H7 (cell line): Measurements from ENCODE around the gene ATCAY. TPM values are rescaled to one million over a fixed set of nuclear protein-coding genes. Genes with fewer than 3 reads are reported as not detected.
"Not testable (repeated sequence)": the region's sequence is repeated elsewhere in the genome, so short reads cannot be mapped to it uniquely, and the experiment has no call there.

Experiments
- DNase-seq: peaks from one replicate; pipeline ENCODE4 v3.0.0; 2012
- H3K27me3 ChIP-seq: 2 replicates; pipeline ENCODE4 v1.6.0; 2011; ENCODE audit warnings: mild to moderate bottlenecking, low read length; ENCODE audit not compliant: control insufficient read depth, insufficient read depth
- H3K36me3 ChIP-seq: replicated peaks from 2 replicates; pipeline ENCODE4 v1.5.1; 2011; ENCODE audit warnings: low read length; ENCODE audit not compliant: control insufficient read depth, insufficient read depth
- H3K4me3 ChIP-seq: 2 replicates; pipeline ENCODE4 v1.5.1; 2011; ENCODE audit warnings: low read depth, mild to moderate bottlenecking, control low read depth, low read length, moderate library complexity; ENCODE audit not compliant: insufficient read depth
- total RNA-seq: library from RNA; depleted of rRNA; stranded (reverse); fragments of >200 nt; shearing (Covaris generic); gene quantifications from 2 replicates; pipeline ENCODE4 v1.2.3, GENCODE V29; 2014

The ATCAY gene
- total RNA-seq, 1 experiment from 2014 or later, result 10.2 TPM

DNA sequence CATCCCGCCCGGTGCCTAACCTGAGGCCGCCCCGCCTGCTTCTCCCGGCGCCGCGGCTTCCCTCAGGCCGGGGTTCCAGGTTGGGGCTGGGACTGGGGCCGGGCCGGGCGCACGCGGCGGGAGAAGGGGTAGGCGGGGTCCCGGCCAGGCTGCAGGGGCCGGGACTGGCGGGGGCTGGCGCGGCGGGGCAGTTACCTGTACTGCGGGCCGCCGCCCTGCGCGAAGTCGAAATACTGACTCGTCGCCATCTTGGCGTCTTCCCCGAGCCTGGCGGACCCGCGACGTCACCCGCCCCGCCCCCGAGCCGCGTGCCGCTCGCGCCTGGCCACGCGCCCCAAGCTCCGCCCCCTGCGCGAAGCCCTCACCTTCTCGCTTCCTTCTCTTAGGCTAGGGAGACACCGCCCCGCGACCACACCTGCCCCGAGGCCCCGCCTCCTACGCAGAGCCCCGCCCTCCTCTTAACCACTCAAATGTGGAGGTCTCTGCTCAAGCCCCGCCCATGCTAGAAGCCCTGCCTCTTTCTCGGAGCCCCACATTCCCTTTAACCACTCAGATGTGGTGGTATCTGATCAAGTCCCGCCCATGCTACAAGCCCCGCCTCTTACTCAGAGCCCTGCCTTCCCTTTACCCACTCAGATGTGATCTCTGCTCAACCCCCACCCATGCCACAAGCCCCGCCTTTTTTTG lies 11.6 kb upstream of the ATCAY start, which contains the start of gene ZFR2:
TSS of gene ZFR2 (minus strand) at position 269 of the 687 bp plus-strand sequence. CDS start at position 248, 21 bp downstream.
- Histone ChIP-seq H3K4me3 (peak within 1 kb of the TSS; percentile 45), H3K36me3 (no peaks in the 10 kb centered on the region), H3K27me3 (peaks cover 9% of the 10 kb centered on the region)
- peak; percentile 95 for DNase-seq

DNA sequence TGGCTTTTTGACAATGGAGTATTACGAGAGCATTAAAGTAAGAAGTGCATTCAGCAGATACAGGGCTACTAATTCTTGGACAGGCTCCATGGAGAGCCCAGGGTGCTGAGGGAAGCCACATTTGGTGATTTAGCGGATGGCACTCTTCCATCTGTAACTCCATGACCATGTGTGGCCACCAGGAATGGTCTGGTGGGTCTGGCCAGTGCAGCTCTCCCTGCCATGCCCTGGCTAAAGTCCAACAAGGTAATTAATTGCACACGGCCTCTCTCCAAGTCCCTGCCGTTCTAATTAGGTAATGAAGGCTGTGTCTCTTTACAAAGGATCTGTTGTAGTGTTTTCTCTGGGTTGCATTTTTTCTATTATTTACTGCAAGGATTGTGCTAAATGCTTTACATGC lies 7.3 kb upstream of the ATCAY start:
- DNase-seq, result no peak
- no peaks in the 10 kb centered on the region for H3K36me3 ChIP-seq
- H3K4me3 ChIP-seq, result no peak overlapping the region
- peaks cover 7% of the 10 kb centered on the region for H3K27me3 ChIP-seq

DNA sequence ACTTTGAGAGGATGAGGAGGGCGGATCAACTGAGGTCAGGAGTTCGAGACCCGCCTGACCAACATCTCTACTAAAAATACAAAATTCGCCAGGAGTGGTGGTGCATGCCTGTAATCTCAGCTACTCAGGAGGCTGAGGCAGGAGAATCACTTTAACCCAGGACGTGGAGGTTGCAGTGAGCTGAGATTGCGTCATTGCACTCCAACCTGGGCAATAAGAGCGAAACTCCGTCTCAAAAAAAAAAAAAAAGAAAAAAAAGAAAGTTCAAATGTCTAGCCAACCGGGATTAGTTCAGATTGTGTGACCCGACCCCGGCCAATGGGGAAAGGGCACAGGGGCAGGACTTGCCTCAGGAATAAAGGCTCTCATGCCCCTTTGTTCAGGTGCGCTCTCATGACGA lies 5.8 kb upstream of the ATCAY start:
- DNase-seq, H3K27me3 ChIP-seq, H3K4me3 ChIP-seq, H3K36me3 ChIP-seq: not testable (repeated sequence)

- DNase-seq, result peak; percentile 64
- Histone ChIP-seq H3K27me3 (peaks cover 9% of the 10 kb centered on the region), H3K4me3 (no peak overlapping the region), H3K36me3 (peaks cover 1% of the 10 kb centered on the region; the same call in 1 of the 2 replicates)
These were observed 829 bp upstream of the ATCAY start for GRCh38 chr19:3879656-3880055.

- Histone ChIP-seq H3K36me3 (peaks cover 2% of the 10 kb centered on the region; the same call in 1 of the 2 replicates), H3K27me3 (peaks cover 9% of the 10 kb centered on the region), H3K4me3 (peak overlapping the region; percentile 65)
- peak; percentile 90 for DNase-seq
These were observed 971 bp downstream of the ATCAY start for GRCh38 chr19:3881272-3882040.

DNA sequence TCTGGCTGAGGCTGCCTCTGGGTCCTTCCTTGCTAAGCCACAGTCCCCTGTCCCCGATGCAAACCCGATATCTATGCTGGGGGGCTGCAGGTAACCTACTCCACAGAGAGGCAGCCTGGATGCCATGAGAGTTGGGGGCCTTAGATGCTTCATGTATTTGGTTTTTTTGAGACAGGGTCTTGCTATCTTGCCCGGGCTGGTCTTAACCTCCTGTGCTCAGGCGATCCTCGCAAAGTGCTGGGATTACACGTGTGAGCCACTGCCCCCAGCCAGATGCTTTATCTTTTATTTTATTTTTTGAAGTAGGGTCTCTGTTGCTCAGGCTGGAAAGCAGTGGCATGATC lies 1.5 kb downstream of the ATCAY start:
- DNase-seq, result no peak
- Histone ChIP-seq H3K4me3 (peak overlapping the region; percentile 65; the same call in 1 of the 2 replicates), H3K27me3 (peaks cover 9% of the 10 kb centered on the region), H3K36me3 (peaks cover 2% of the 10 kb centered on the region; the same call in 1 of the 2 replicates)

DNA sequence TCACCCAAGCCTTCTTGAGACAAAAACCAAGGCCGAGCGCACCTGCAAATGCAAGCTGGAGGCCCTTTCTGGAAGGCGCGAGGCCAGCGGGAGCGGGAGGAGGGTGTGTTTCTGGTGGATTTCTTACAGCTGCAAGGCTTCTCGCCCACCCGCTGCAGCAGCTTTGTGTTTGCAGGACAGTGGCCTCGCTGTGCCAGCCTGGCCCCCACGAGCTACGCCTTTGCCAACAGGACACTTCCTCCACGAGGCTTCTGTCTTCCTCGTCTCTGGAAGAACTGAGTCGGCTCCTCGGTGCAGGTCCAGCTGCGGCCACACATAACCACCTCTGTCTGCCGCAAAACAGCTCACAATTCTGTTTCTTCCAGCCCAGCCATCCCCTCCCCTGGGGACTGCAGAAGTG lies 10.1 kb downstream of the ATCAY start:
- peaks cover 5% of the 10 kb centered on the region for H3K36me3 ChIP-seq
- DNase-seq, result no peak
- H3K27me3 ChIP-seq, result no peaks in the 10 kb centered on the region
- no peak overlapping the region for H3K4me3 ChIP-seq

GRCh38 chr19:3893509-3894179 lies 13.2 kb downstream of the ATCAY start:
- Histone ChIP-seq H3K27me3 (no peaks in the 10 kb centered on the region), H3K4me3 (no peak overlapping the region), H3K36me3 (peaks cover 7% of the 10 kb centered on the region)
- DNase-seq, result no peak

- not testable (repeated sequence) for DNase-seq, H3K4me3 ChIP-seq, H3K36me3 ChIP-seq, H3K27me3 ChIP-seq
These were observed 14.5 kb downstream of the ATCAY start for GRCh38 chr19:3894959-3895358.

GRCh38 chr19:3895788-3896187 lies 15.3 kb downstream of the ATCAY start:
- peaks cover 4% of the 10 kb centered on the region for H3K36me3 ChIP-seq
- no peak overlapping the region for H3K4me3 ChIP-seq
- no peaks in the 10 kb centered on the region for H3K27me3 ChIP-seq
- no peak for DNase-seq

DNA sequence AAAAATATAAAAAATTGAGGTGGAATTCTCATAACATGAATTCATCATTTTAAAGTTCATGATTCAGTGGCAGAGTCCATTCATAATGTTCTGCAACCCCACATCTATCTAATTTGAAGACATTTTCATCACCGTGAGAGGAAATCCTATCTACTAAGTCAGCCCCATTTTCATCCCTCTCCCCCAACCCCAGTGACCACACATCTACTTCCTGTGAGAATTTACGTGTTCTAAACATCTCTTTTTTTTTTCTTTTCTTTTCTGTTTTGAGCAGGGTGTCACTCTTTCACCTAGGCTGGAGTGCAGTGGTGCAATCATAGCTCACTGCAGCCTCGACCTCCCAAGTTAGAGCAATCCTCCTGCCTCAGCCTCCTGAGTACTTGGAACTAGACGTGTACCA lies 17.5 kb downstream of the ATCAY start:
- no peak for DNase-seq
- Histone ChIP-seq H3K36me3 (peaks cover 6% of the 10 kb centered on the region), H3K27me3 (no peaks in the 10 kb centered on the region), H3K4me3 (no peak overlapping the region)

DNA sequence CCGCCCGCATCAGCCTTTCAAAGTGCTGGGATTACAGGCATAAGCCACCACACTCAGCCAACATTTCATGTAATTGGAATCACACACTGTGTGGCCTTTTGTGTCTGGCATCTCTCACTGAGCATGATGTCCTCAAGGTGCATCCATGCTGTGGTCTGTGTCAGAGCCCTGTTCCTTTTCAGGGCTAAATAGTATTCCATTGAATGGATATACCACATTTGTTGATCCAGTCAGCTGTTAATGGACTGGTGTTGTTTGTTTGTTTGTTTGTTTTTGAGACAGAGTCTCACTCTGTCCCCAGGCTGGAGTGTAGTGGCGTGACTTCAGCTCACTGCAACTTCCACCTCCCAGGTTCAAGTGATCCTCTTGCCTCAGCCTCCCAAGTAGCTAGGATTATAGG lies 17.9 kb downstream of the ATCAY start:
- H3K27me3 ChIP-seq, result no peaks in the 10 kb centered on the region
- H3K4me3 ChIP-seq, result no peak overlapping the region

DNA sequence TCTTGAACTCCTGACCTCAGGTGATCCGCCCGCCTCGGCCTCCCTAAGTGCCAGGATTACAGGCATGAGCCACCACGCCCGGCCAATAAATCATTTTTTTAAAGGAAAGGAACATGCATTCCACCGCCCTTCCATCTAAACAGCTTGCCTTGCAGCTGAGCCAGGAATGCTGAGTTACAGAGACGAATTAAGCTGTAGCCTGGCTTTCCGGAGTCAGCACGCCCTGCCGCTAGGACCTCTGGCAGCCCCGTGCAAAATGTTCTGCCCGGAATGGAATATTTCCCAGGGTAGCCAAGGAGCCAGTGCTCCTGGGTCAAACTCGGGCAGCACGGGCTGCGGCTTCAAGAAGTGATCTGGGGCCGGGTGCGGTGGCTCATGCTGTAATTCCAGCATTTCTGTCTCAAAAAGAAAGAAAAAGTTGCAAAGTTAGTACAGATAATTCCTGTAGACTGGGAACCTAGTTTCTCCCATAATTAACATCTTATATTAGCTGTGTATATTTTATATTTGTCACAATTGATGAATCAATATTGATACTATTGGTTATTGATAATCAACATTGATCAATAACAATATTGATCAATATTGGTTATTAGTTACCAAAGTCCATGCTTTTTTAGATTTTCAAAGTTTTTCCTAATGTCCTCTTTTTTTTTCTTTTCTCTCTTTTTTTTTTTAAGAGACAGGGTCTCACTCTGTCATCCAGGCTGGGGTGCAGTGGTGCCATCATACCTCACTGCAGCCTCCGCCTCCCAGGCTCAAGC lies 19.2 kb downstream of the ATCAY start:
- no peak overlapping the region for H3K4me3 ChIP-seq
- no peak for DNase-seq
- H3K36me3 ChIP-seq, result peaks cover 6% of the 10 kb centered on the region
- H3K27me3 ChIP-seq, result no peaks in the 10 kb centered on the region

More for the DNA sequence above, 17.9 kb downstream of the ATCAY start:
- H3K36me3 ChIP-seq, result peaks cover 6% of the 10 kb centered on the region
- no peak for DNase-seq

DNA sequence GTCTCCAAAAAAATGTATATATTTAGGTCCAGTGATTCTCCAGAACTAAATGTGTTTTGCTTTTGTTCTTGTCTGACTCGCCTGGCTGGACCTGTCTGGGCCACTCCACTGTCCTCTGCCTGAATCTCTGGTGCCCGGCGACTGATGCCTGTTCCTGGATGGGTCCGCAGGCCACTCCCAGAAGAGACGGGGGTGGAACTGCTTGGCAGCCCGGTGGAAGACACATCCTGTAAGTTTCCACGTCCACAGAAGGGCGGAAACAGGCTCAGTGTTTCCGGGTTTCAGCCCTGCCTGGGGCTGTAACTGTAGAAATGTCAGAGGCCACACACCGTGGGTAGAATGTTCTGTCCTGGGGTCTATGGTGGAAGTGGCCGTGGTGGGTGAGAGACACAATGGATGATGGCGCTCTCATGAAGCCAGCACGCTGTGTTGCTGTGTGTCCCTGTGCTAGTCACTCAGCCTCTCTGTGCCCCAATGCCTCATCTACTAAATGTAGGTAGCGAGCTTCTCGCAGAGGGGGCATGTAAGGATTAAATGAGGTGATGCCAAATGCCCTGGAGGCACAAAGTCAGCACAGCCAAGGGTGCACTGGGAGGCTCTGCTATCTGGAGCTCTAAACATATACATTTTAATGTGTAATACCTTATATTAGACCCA lies 22.0 kb downstream of the ATCAY start:
- Histone ChIP-seq H3K4me3 (no peak overlapping the region), H3K27me3 (no peaks in the 10 kb centered on the region), H3K36me3 (peaks cover 8% of the 10 kb centered on the region)
- no peak for DNase-seq
